HCT116 (cell line): ENCODE measurements around the gene ACADVL. TPM values are rescaled to one million over a fixed set of nuclear protein-coding genes. Genes with fewer than 3 reads are reported as not detected.

Experiments used
- ATAC-seq: fragments of 200-7000 bp; cut with Tn5 transposase; 2 replicates; pipeline ENCODE4 v1.9.1; 2020; ENCODE audit warnings: mild to moderate bottlenecking, moderate library complexity
- BruUV-seq: library from RNA; stranded (reverse); fragments of 400-500 nt; replicated peaks from 2 replicates; lab custom pipeline; 2021; lab: Mats Ljungman, UMichigan
- CTCF ChIA-PET: fragments of 300-600 bp; sonication (Branson Sonifier 250); formaldehyde crosslinking; loops from one replicate; lab custom pipeline; 2021; ENCODE audit warnings: antibody characterized with exemption; lab: Charles Lee
- POLR2A ChIA-PET: fragments of 300-600, 350-600 bp; sonication (Branson Sonifier 250); formaldehyde crosslinking; loops from one replicate; lab custom pipeline; 2021; ENCODE audit warnings: antibody characterized with exemption; lab: Charles Lee
- RAD21 ChIA-PET, 2 experiments: fragments of 300-600 bp; sonication (Branson Sonifier 250); formaldehyde crosslinking; loops; one replicate each; lab custom pipeline; 2023; ENCODE audit warnings: low total read pairs in 2 of 2; ENCODE audit not compliant: uncharacterized antibody in 2 of 2, unreplicated experiment in 2 of 2, low non-redundant PET in 1 of 2; lab: Charles Lee
- DNase-seq: peaks from one replicate; pipeline ENCODE4 v3.0.0-alpha.2; 2010; ENCODE audit warnings: low read depth, low spot score
- H2AFZ ChIP-seq: fragments of 200-600 bp; shearing (Covaris generic), sonication (generic); 2 replicates; pipeline ENCODE4 v1.6.1; 2017; ENCODE audit warnings: low read depth, mixed run types, mixed read lengths, antibody characterized with exemption, low read length; ENCODE audit not compliant: poor library complexity, severe bottlenecking
- H3K27ac ChIP-seq: 2 replicates; pipeline ENCODE4 v1.5.1; 2012; ENCODE audit warnings: low read depth, low read length
- H3K27me3 ChIP-seq: fragments of 200-600 bp; sonication (generic); 2 replicates; pipeline ENCODE4 v1.6.1; 2016; ENCODE audit warnings: mixed run types, low read length, mixed read lengths; ENCODE audit not compliant: insufficient read depth
- H3K36me3 ChIP-seq, 2 experiments: fragments of 200-500 bp in 1 of 2; fragments of 200-600 bp in 1 of 2; sonication (Bioruptor generic) in 1 of 2; sonication (generic) in 1 of 2; 2 replicates each; pipeline versions ENCODE4 v1.5.1 to v1.6.1; 2014 to 2016; ENCODE audit warnings: low read length in 2 of 2, inconsistent platforms in 1 of 2, mixed read lengths in 1 of 2, mixed run types in 1 of 2; ENCODE audit not compliant: insufficient read depth in 2 of 2, control insufficient read depth in 1 of 2
- H3K4me1 ChIP-seq, 2 experiments: fragments of 200-600 bp in 1 of 2; sonication (generic) in 1 of 2; 2 replicates each; pipeline versions ENCODE4 v1.5.1 to v1.6.1; 2012 to 2017; ENCODE audit warnings: low read length in 2 of 2, inconsistent platforms in 1 of 2, mild to moderate bottlenecking in 1 of 2, mixed read lengths in 1 of 2, mixed run types in 1 of 2, moderate library complexity in 1 of 2; ENCODE audit not compliant: insufficient read depth in 2 of 2, control insufficient read depth in 1 of 2
- H3K4me2 ChIP-seq: fragments of 200-600 bp; sonication (generic); 2 replicates; pipeline ENCODE4 v1.6.1; 2017; ENCODE audit warnings: mixed run types, low read length, mixed read lengths
- H3K4me3 ChIP-seq, 2 experiments: fragments of 200-600 bp in 1 of 2; sonication (generic) in 1 of 2; replicated peaks in 1 of 2; 2 replicates each; pipeline ENCODE4 v1.5.1; 2011 to 2016; ENCODE audit warnings: low read length in 2 of 2, control low read depth in 1 of 2, low read depth in 1 of 2, mild to moderate bottlenecking in 1 of 2, mixed read lengths in 1 of 2, mixed run types in 1 of 2
- H3K79me2 ChIP-seq: fragments of 200-600 bp; sonication (generic); 2 replicates; pipeline ENCODE4 v1.6.1; 2017; ENCODE audit warnings: mild to moderate bottlenecking, mixed run types, low read length, moderate library complexity, mixed read lengths; ENCODE audit not compliant: insufficient read depth
- H3K9ac ChIP-seq: fragments of 200-600 bp; sonication (generic); 2 replicates; pipeline ENCODE4 v1.6.1; 2016; ENCODE audit warnings: low read length, mixed read lengths
- H3K9me2 ChIP-seq: fragments of 200-600 bp; sonication (generic), shearing (Covaris generic); 2 replicates; pipeline ENCODE4 v1.6.1; 2017; ENCODE audit warnings: mixed run types, mild to moderate bottlenecking, moderate library complexity; ENCODE audit not compliant: insufficient read depth
- H3K9me3 ChIP-seq, 2 experiments: fragments of 200-500 bp in 1 of 2; fragments of 200-600 bp in 1 of 2; sonication (Bioruptor generic) in 1 of 2; sonication (generic) in 1 of 2; 2 replicates each; pipeline ENCODE4 v1.6.1; 2014 to 2017; ENCODE audit warnings: low read length in 2 of 2, mixed read lengths in 2 of 2, inconsistent platforms in 1 of 2, low read depth in 1 of 2, mild to moderate bottlenecking in 1 of 2, mixed run types in 1 of 2, moderate library complexity in 1 of 2; ENCODE audit not compliant: control insufficient read depth in 1 of 2, insufficient read depth in 1 of 2
- H4K20me1 ChIP-seq: fragments of 200-600 bp; sonication (generic), shearing (Covaris generic); 2 replicates; pipeline ENCODE4 v1.6.1; 2017; ENCODE audit warnings: mixed run types, mild to moderate bottlenecking, moderate library complexity; ENCODE audit not compliant: insufficient read depth
- CTCF ChIP-seq, 3 experiments: fragments of 200-600 bp in 1 of 3; sonication (generic) in 1 of 3; IDR thresholded peaks in 2 of 3; conservative IDR thresholded peaks in 1 of 3; 2 replicates each; pipeline ENCODE4 v1.5.1; 2012 to 2017; ENCODE audit warnings: low read depth in 2 of 3, low read length in 2 of 3, antibody characterized with exemption in 1 of 3, borderline replicate concordance in 1 of 3, control low read depth in 1 of 3, mild to moderate bottlenecking in 1 of 3, mixed read lengths in 1 of 3, mixed run types in 1 of 3, moderate library complexity in 1 of 3; ENCODE audit not compliant: insufficient read depth in 1 of 3
- FOSL1 ChIP-seq: IDR thresholded peaks from 2 replicates; pipeline ENCODE4 v1.6.1; 2012; ENCODE audit warnings: low read depth
- SIN3A ChIP-seq: IDR thresholded peaks from 2 replicates; pipeline ENCODE4 v1.6.1; 2012; ENCODE audit warnings: low read depth
- intact Hi-C: fragments of 100-400 bp; cut with micrococcal nuclease; formaldehyde crosslinking; loops from 2 replicates; pipeline ENCODE4 v1.10.0; 2022
- total RNA-seq: library from RNA; stranded (reverse); gene quantifications from one replicate; pipeline ENCODE4 v1.2.1, GENCODE V29; 2021; ENCODE audit not compliant: unreplicated experiment
- TF ChIP-seq, protein P1 (sequence below): IDR thresholded peaks from 2 replicates; pipeline ENCODE4 v1.6.1; 2011; ENCODE audit warnings: mild to moderate bottlenecking, low read length, moderate library complexity; ENCODE audit not compliant: insufficient replicate concordance; ENCODE audit errors: extremely low read depth

The ACADVL gene
- total RNA-seq, 1 experiment from 2014 or later: 554 TPM

DNA sequence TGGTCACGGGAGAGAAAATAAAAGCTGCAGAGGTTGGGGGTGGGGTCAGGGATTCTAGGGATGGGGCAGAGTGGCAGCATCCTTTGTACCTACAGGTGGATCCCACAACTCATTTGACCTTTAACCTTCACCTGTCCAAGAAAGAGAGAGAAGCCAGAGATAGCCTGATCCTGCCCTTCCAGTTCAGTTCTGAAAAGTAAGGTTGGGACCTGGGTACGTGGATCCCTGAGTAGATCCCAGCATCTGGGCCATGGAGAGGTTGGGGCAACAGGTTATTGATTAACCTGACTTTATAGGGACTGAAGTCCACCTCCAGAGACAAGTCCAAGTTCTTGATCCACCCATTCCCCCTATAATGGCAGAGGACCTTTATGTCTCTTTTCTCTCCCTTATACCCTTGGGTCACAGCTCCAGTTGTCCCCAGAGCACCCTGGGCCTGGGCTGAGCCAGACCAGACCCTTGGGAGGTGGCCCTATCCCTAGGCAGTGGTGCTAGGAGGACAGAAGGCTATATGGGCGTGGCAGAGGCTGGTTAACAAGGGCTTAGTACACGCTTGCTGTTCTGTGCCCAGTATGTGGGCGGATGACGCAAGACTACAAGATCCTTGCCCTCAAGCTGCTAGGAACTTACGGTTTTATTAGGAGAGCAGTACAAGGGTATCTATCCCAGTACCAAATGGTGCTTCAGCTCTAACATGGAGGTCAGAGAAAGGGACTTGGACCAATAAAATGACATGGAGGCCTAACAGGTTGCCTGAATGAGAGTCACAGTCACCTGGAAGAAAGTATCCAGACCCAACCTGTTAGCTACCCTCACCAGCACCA lies 39.2 kb downstream of the ACADVL start (continued):
- TF ChIP-seq, protein P1, sequence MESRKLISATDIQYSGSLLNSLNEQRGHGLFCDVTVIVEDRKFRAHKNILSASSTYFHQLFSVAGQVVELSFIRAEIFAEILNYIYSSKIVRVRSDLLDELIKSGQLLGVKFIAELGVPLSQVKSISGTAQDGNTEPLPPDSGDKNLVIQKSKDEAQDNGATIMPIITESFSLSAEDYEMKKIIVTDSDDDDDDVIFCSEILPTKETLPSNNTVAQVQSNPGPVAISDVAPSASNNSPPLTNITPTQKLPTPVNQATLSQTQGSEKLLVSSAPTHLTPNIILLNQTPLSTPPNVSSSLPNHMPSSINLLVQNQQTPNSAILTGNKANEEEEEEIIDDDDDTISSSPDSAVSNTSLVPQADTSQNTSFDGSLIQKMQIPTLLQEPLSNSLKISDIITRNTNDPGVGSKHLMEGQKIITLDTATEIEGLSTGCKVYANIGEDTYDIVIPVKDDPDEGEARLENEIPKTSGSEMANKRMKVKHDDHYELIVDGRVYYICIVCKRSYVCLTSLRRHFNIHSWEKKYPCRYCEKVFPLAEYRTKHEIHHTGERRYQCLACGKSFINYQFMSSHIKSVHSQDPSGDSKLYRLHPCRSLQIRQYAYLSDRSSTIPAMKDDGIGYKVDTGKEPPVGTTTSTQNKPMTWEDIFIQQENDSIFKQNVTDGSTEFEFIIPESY: no peak

GRCh38 chr17:7259555-7259889 lies 39.8 kb downstream of the ACADVL start:
- ChIA-PET CTCF (interaction anchor here (0.8 kb wide), 1 partner anchor 37 kb away, joined by 3 read pairs; no protein-coding TSS in a partner anchor), POLR2A (interaction anchor here (0.8 to 3.0 kb wide), 5 partner anchors 17 to 54 kb away, joined by 3 to 15 read pairs (median 5); partner anchors contain the start of genes ACADVL, DLG4 and GABARAP), RAD21 (no interaction called here)
- DNase-seq (no peak), ATAC-seq (no peak)
- intact Hi-C loops: no loop called here
- H2AFZ ChIP-seq: no peak overlapping the region
- H3K27ac ChIP-seq: peak overlapping the region; percentile 94
- no peaks in the 10 kb centered on the region for H3K27me3 ChIP-seq
- peak overlapping the region; percentile 4 to 6; a peak in 2 of 4 replicates for H3K4me3 ChIP-seq
- peaks cover 12 to 32% of the 10 kb centered on the region in 2 experiments for H3K36me3 ChIP-seq
- TF ChIP-seq FOSL1 (no peak), CTCF (IDR thresholded peaks at IDR 0.05 in 2 of 3, conservative IDR thresholded peaks at IDR 0.05 in 1 of 3; ENCODE audit: borderline replicate concordance in 1 of 3, insufficient read depth in 1 of 3, low read depth in 2 of 3, low read length in 2 of 3) (no peak), SIN3A (peak; percentile 3; the same call in 1 of the 2 replicates)
- H3K4me2 ChIP-seq: peak overlapping the region; percentile 90
- no peaks in the 10 kb centered on the region for H3K9me2 ChIP-seq
- H3K9me3 ChIP-seq: no peaks in the 10 kb centered on the region
- H3K79me2 ChIP-seq: peaks cover 64% of the 10 kb centered on the region
- BruUV-seq: no TSS peak
- peaks cover 5% of the 10 kb centered on the region; the same call in 1 of the 2 replicates for H4K20me1 ChIP-seq
- H3K9ac ChIP-seq: peak overlapping the region; percentile 36
- peaks cover 25 to 44% of the 10 kb centered on the region in 2 experiments for H3K4me1 ChIP-seq
